SK-N-SH (cell line): Measurements from ENCODE around the gene ZPBP. TPM values are rescaled to one million over a fixed set of nuclear protein-coding genes. Genes with fewer than 3 reads are reported as not detected.
"Not testable (repeated sequence)": the region's sequence is repeated elsewhere in the genome, so short reads cannot be mapped to it uniquely, and the experiment has no call there.

ENCODE experiments used
- CTCF ChIA-PET: fragments of 300-600, 350-600 bp; formaldehyde crosslinking; extraction: SDS; loops from one replicate; lab custom pipeline; 2021; lab: Yijun Ruan, JAX
- POLR2A ChIA-PET: fragments of 350-600 bp; sonication (Branson Sonifier 250); formaldehyde crosslinking; extraction: SDS; loops from one replicate; lab custom pipeline; 2020; ENCODE audit warnings: antibody characterized with exemption, inconsistent platforms; lab: Yijun Ruan, JAX
- DNase-seq: peaks from one replicate; pipeline ENCODE4 v3.0.0; 2012
- H2AFZ ChIP-seq: fragments of 200-600 bp; sonication (generic); 2 replicates; pipeline ENCODE4 v1.8.1; 2016; ENCODE audit warnings: antibody characterized with exemption, mild to moderate bottlenecking, low read depth
- H3F3A ChIP-seq: fragments of 200-600 bp; sonication (generic); replicated peaks from 2 replicates; pipeline ENCODE3; 2016; ENCODE audit warnings: antibody characterized with exemption, mild to moderate bottlenecking; ENCODE audit not compliant: insufficient read depth
- H3K27ac ChIP-seq, 2 experiments: fragments of 200-500 bp in 1 of 2; fragments of 200-600 bp in 1 of 2; sonication (Bioruptor generic) in 1 of 2; sonication (generic), shearing (Covaris generic) in 1 of 2; 2 replicates each; pipeline versions ENCODE4 v1.5.1 to v1.6.1; 2014 to 2016; ENCODE audit warnings: low read depth in 2 of 2, inconsistent platforms in 1 of 2, low read length in 1 of 2, mild to moderate bottlenecking in 1 of 2, mixed read lengths in 1 of 2
- H3K27me3 ChIP-seq: fragments of 200-600 bp; sonication (generic), shearing (Covaris generic); 2 replicates; pipeline ENCODE4 v1.6.1; 2016; ENCODE audit warnings: mixed run types; ENCODE audit not compliant: insufficient read depth
- H3K36me3 ChIP-seq, 2 experiments: fragments of 200-500 bp in 1 of 2; fragments of 200-600 bp in 1 of 2; sonication (Bioruptor generic) in 1 of 2; sonication (generic) in 1 of 2; replicated peaks in 1 of 2; 2 replicates each; pipeline versions ENCODE3 to v1.5.1; 2014 to 2016; ENCODE audit warnings: low read length in 1 of 2, mild to moderate bottlenecking in 1 of 2; ENCODE audit not compliant: insufficient read depth in 2 of 2, control insufficient read depth in 1 of 2
- H3K4me1 ChIP-seq, 2 experiments: fragments of 200-500 bp in 1 of 2; fragments of 200-600 bp in 1 of 2; sonication (Bioruptor generic) in 1 of 2; sonication (generic), shearing (Covaris generic) in 1 of 2; 2 replicates each; pipeline versions ENCODE4 v1.5.1 to v1.6.1; 2014 to 2016; ENCODE audit warnings: low read depth in 1 of 2, low read length in 1 of 2, mixed run types in 1 of 2; ENCODE audit not compliant: insufficient read depth in 2 of 2, control insufficient read depth in 1 of 2
- H3K4me2 ChIP-seq: fragments of 200-600 bp; sonication (generic), shearing (Covaris generic); 2 replicates; pipeline ENCODE4 v1.6.1; 2017; ENCODE audit warnings: mixed run types
- H3K4me3 ChIP-seq, 2 experiments: fragments of 200-500 bp in 1 of 2; fragments of 200-600 bp in 1 of 2; sonication (Bioruptor generic) in 1 of 2; sonication (generic), shearing (Covaris generic) in 1 of 2; 2 replicates each; pipeline versions ENCODE4 v1.5.1 to v1.8.1; 2014 to 2016; ENCODE audit warnings: low read depth in 2 of 2, inconsistent platforms in 1 of 2, low read length in 1 of 2, mild to moderate bottlenecking in 1 of 2, mixed read lengths in 1 of 2, moderate library complexity in 1 of 2
- H3K79me2 ChIP-seq: fragments of 200-600 bp; sonication (generic); 2 replicates; pipeline ENCODE4 v1.8.1; 2017; ENCODE audit warnings: mild to moderate bottlenecking; ENCODE audit not compliant: insufficient read depth
- H3K9ac ChIP-seq: fragments of 200-600 bp; sonication (generic); 2 replicates; pipeline ENCODE4 v1.6.1; 2017; ENCODE audit warnings: mixed run types
- H3K9me2 ChIP-seq: fragments of 200-600 bp; sonication (generic); 2 replicates; pipeline ENCODE4 v1.6.1; 2017; ENCODE audit warnings: mixed run types
- H3K9me3 ChIP-seq: fragments of 200-600 bp; sonication (generic); 2 replicates; pipeline ENCODE4 v1.6.1; 2017; ENCODE audit warnings: mixed run types, mild to moderate bottlenecking, moderate library complexity
- H4K20me1 ChIP-seq: fragments of 200-600 bp; sonication (generic); 2 replicates; pipeline ENCODE4 v1.6.1; 2017; ENCODE audit warnings: mild to moderate bottlenecking, mixed run types; ENCODE audit not compliant: insufficient read depth
- ELF1 ChIP-seq: IDR thresholded peaks from 2 replicates; pipeline ENCODE4 v1.4.0; 2012
- EP300 ChIP-seq, 2 experiments: IDR thresholded peaks; 2 replicates each; pipeline versions ENCODE4 v1.4.0 to v1.6.1; 2012; ENCODE audit warnings: borderline replicate concordance in 1 of 2, low read depth in 1 of 2, low read length in 1 of 2
- EZH2phosphoT487 ChIP-seq: fragments of 200-600 bp; sonication (generic); IDR thresholded peaks from 2 replicates; pipeline ENCODE4 v1.6.1; 2017; ENCODE audit warnings: low read depth, mixed run types, mild to moderate bottlenecking, antibody characterized with exemption, moderate library complexity, borderline replicate concordance
- FOXJ3 ChIP-seq: sonication (generic); formaldehyde crosslinking; IDR thresholded peaks from 2 replicates; pipeline ENCODE4 v1.5.1; 2020; ENCODE audit warnings: mild to moderate bottlenecking, missing genetic modification reagents
- FOXM1 ChIP-seq: IDR thresholded peaks from 2 replicates; pipeline ENCODE4 v1.4.0; 2012; ENCODE audit warnings: low read depth, mild to moderate bottlenecking
- MAX ChIP-seq: IDR thresholded peaks from 2 replicates; pipeline ENCODE4 v1.4.0; 2012; ENCODE audit warnings: low read depth
- MEF2A ChIP-seq: IDR thresholded peaks from 2 replicates; pipeline ENCODE4 v1.4.0; 2012; ENCODE audit warnings: low read depth, borderline replicate concordance
- MXI1 ChIP-seq: IDR thresholded peaks from 2 replicates; pipeline ENCODE4 v1.6.1; 2012; ENCODE audit warnings: mild to moderate bottlenecking, low read depth, low read length, improper control_type of control experiment
- NRF1 ChIP-seq: IDR thresholded peaks from 2 replicates; pipeline ENCODE4 v1.6.1; 2012; ENCODE audit warnings: low read depth, mild to moderate bottlenecking, low read length
- POLR2AphosphoS5 ChIP-seq: IDR thresholded peaks from 2 replicates; pipeline ENCODE4 v1.6.1; 2012; ENCODE audit warnings: low read depth, low read length
- RCOR1 ChIP-seq: fragments of 150-350 bp; IDR thresholded peaks from 2 replicates; pipeline ENCODE4 v1.6.1; 2017; ENCODE audit warnings: antibody characterized with exemption, low read length
- SMC3 ChIP-seq: IDR thresholded peaks from 2 replicates; pipeline ENCODE4 v1.6.1; 2012; ENCODE audit warnings: low read depth, low read length, improper control_type of control experiment
- TCF12 ChIP-seq: IDR thresholded peaks from 2 replicates; pipeline ENCODE4 v1.4.0; 2012
- YY1 ChIP-seq: IDR thresholded peaks from 2 replicates; pipeline ENCODE4 v1.4.0; 2012; ENCODE audit warnings: low read depth, mild to moderate bottlenecking
- ZBTB33 ChIP-seq: IDR thresholded peaks from 2 replicates; pipeline ENCODE4 v1.4.0; 2012; ENCODE audit warnings: low read depth, borderline replicate concordance
- WGBS: methylation state at CpG from one replicate; pipeline ENCODE4 v1.1.6; 2017; ENCODE audit warnings: low lambda C conversion rate; 5-methylcytosine and 5-hydroxymethylcytosine counted together
- polyA plus RNA-seq, 3 experiments: library from polyadenylated mRNA; depleted of rRNA; stranded (reverse); fragments of >200 nt; gene quantifications; 2 replicates each; pipeline ENCODE4 v1.2.3, GENCODE V29; 2012
- TF ChIP-seq, protein P1 (sequence below): IDR thresholded peaks from 2 replicates; pipeline ENCODE4; 2012

ZPBP gene
- polyA plus RNA-seq, 1 of the 3 experiments (the other 2 are of a cell fraction), result not detected

- Histone ChIP-seq H3K4me1 (no peaks in the 10 kb centered on the region), H3F3A (no peaks in the 10 kb centered on the region), H3K36me3 (no peaks in the 10 kb centered on the region), H3K9me2 (no peaks in the 10 kb centered on the region), H3K27me3 (no peaks in the 10 kb centered on the region; the same call in 1 of the 2 replicates), H3K9ac (no peak overlapping the region), H3K79me2 (no peaks in the 10 kb centered on the region), H4K20me1 (no peaks in the 10 kb centered on the region), H2AFZ (no peak overlapping the region), H3K9me3 (no peaks in the 10 kb centered on the region), H3K27ac (no peak overlapping the region), H3K4me3 (no peak overlapping the region), H3K4me2 (no peak overlapping the region)
- 0% methylated on average over 1 of the region's 1 CpG for WGBS
- ChIA-PET CTCF (interaction anchor here (0.8 kb wide), 1 partner anchor 13 kb away, joined by 3 read pairs; no protein-coding TSS in a partner anchor), POLR2A (no interaction called here)
- no peak for TF ChIP-seq ZBTB33
- no peak for TF ChIP-seq MXI1
- TF ChIP-seq FOXJ3 (CRISPR knock-in tag), result no peak
- TF ChIP-seq YY1, result no peak
- TF ChIP-seq RCOR1, result no peak
- TF ChIP-seq, protein P1, sequence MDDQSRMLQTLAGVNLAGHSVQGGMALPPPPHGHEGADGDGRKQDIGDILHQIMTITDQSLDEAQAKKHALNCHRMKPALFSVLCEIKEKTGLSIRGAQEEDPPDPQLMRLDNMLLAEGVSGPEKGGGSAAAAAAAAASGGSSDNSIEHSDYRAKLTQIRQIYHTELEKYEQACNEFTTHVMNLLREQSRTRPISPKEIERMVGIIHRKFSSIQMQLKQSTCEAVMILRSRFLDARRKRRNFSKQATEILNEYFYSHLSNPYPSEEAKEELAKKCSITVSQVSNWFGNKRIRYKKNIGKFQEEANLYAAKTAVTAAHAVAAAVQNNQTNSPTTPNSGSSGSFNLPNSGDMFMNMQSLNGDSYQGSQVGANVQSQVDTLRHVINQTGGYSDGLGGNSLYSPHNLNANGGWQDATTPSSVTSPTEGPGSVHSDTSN, result no peak
- TF ChIP-seq MEF2A, result no peak
- TF ChIP-seq NRF1, result no peak
- DNase-seq, result no peak
Observed at GRCh38 chr7:50056131-50056530, 36.9 kb downstream of the ZPBP start.

- no peaks in the 10 kb centered on the region for H3F3A ChIP-seq
- no peak overlapping the region for H3K9ac ChIP-seq
- no peak overlapping the region for H3K27ac ChIP-seq
- no peaks in the 10 kb centered on the region for H3K79me2 ChIP-seq
- H3K27me3 ChIP-seq, result no peaks in the 10 kb centered on the region
- H3K9me3 ChIP-seq, result no peaks in the 10 kb centered on the region
- DNase-seq, result no peak
- H3K4me3 ChIP-seq, result no peak overlapping the region
- WGBS, result 11% methylated on average over 5 of the region's 5 CpGs
- ChIA-PET CTCF (no interaction called here), POLR2A (no interaction called here)
- H2AFZ ChIP-seq, result no peak overlapping the region
- no peaks in the 10 kb centered on the region for H3K9me2 ChIP-seq
- H3K36me3 ChIP-seq, result no peaks in the 10 kb centered on the region
- H3K4me1 ChIP-seq, result no peaks in the 10 kb centered on the region
- TF ChIP-seq SMC3 (no peak), MAX (no peak), TCF12 (no peak), YY1 (no peak), ELF1 (no peak), POLR2AphosphoS5 (no peak), FOXM1 (no peak), EZH2phosphoT487 (no peak), EP300 (IDR thresholded peaks at IDR 0.05; ENCODE audit: borderline replicate concordance in 1 of 2, low read depth in 1 of 2, low read length in 1 of 2) (no peak), FOXJ3 (CRISPR knock-in tag) (no peak)
- H4K20me1 ChIP-seq, result no peaks in the 10 kb centered on the region
- H3K4me2 ChIP-seq, result no peak overlapping the region
Observed at GRCh38 chr7:50047716-50048115, 45.3 kb downstream of the ZPBP start.

DNA sequence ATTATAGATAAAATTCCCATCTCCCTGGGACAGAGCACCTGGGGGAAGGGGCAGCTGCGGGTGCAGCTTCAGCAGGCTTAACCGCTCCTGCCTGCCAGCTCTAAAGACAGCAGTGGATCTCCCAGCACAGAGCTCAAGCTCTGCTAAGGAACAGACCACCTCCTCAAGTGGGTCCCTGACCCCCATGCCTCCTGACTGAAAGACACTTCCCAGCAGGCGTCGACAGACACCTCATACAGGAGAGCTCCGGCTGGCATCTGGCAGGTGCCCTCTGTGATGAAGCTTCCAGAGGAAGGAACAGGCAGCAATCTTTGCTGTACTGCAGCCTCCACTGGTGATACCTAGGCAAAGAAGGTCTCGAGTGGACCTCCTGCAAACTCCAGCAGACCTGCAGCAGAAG is 51.9 kb downstream of the ZPBP start:
- H4K20me1 ChIP-seq, H3K36me3 ChIP-seq, H3K4me1 ChIP-seq, H3K9me3 ChIP-seq, H3K4me2 ChIP-seq, H3K4me3 ChIP-seq, H2AFZ ChIP-seq, H3K9ac ChIP-seq, H3K9me2 ChIP-seq, POLR2A ChIA-PET, H3K27me3 ChIP-seq, H3K27ac ChIP-seq, DNase-seq, H3F3A ChIP-seq, H3K79me2 ChIP-seq: not testable (repeated sequence)
- CTCF ChIA-PET, result interaction anchor here (1.2 kb wide), 1 partner anchor 51 kb away, joined by 3 read pairs; no protein-coding TSS in a partner anchor
- WGBS, result 0% methylated on average over 4 of the region's 6 CpGs
